ENCODE data around the gene B4GALT5.
"Not testable (repeated sequence)": the region's sequence is repeated elsewhere in the genome, so short reads cannot be mapped to it uniquely, and the experiment has no call there.

DNA sequence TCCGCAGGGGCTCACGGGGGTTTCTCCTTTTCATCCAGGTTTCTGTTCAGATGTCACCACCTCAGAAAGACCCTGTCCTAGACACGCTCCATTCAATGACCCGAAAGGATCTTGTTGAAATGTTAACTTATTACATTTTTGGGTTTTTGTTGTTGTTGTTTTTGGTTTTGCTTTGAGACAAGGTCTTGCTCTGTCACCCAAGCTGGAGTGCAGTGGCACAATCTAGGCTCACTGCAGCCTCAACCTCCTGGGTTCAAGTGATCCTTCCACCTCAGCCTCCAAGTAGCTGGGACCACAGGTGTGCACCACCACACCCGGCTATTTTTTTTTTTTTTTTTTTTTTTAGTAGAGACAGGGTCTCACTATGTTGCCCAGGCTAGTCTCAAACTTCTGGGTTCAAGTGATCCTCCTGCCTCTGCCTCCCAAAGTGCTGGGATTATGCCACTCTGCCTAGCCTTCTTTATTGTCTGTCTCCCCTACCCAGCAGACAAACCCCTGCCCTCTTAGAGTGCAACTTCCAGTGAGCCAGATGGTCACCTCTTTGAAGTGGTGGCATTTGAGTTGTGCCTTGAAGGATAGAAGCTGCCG lies 102.0 kb downstream of the B4GALT5 start:
- TF ChIP-seq, protein P1, sequence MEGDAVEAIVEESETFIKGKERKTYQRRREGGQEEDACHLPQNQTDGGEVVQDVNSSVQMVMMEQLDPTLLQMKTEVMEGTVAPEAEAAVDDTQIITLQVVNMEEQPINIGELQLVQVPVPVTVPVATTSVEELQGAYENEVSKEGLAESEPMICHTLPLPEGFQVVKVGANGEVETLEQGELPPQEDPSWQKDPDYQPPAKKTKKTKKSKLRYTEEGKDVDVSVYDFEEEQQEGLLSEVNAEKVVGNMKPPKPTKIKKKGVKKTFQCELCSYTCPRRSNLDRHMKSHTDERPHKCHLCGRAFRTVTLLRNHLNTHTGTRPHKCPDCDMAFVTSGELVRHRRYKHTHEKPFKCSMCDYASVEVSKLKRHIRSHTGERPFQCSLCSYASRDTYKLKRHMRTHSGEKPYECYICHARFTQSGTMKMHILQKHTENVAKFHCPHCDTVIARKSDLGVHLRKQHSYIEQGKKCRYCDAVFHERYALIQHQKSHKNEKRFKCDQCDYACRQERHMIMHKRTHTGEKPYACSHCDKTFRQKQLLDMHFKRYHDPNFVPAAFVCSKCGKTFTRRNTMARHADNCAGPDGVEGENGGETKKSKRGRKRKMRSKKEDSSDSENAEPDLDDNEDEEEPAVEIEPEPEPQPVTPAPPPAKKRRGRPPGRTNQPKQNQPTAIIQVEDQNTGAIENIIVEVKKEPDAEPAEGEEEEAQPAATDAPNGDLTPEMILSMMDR (conservative IDR thresholded peaks at IDR 0.05 in 1 of 2, IDR thresholded peaks at IDR 0.05 in 1 of 2; ENCODE audit: extremely low read depth in 1 of 2, insufficient read depth in 1 of 2, low read depth in 1 of 2, low read length in 2 of 2) = not testable (repeated sequence)
- TF ChIP-seq EZH2 (IDR thresholded peaks at IDR 0.05; ENCODE audit: borderline replicate concordance, low read length) = not testable (repeated sequence)
